GM19468 (cell line): ENCODE measurements around the gene SHC4.

ENCODE experiments used
- ATAC-seq: cut with Tn5 transposase; IDR thresholded peaks from one replicate; pipeline ENCODE4 v1.9.1; 2021; ENCODE audit warnings: mild to moderate bottlenecking, moderate library complexity, moderate number of reproducible peaks; ENCODE audit not compliant: unreplicated experiment; ENCODE audit errors: extremely low read depth

The SHC4 gene

GRCh38 chr15:48890375-48890972 lies 73.2 kb downstream of the SHC4 start:
- no peak for ATAC-seq

DNA sequence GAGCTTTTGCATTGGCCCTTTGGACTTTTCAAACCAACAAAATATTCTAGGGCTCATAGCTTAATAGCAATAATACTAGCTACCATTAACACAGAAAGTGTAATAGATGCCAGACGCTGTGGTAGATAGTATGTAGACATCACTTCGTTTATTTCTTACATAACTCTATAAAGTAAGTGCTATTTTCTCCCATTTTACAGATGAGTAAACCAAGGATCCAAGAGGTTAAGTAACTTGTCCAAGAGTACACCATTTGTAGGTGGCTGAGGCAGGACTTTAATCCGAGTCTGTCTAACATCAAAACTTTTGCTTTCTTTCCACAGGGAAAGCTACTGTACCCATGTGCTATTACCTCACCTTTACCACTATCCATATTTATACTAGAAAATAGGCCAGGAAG lies 73.8 kb downstream of the SHC4 start:
- ATAC-seq = no peak

- ATAC-seq = no peak
These were observed 74.9 kb downstream of the SHC4 start for GRCh38 chr15:48888836-48889235.

GRCh38 chr15:48888191-48888590 lies 75.5 kb downstream of the SHC4 start:
- no peak for ATAC-seq

- no peak for ATAC-seq
These were observed 76.6 kb downstream of the SHC4 start for GRCh38 chr15:48887144-48887543.

GRCh38 chr15:48883699-48884098 lies 80.0 kb downstream of the SHC4 start:
- ATAC-seq = no peak

GRCh38 chr15:48880070-48880634 lies 83.6 kb downstream of the SHC4 start:
- ATAC-seq = no peak

- peak; percentile 87 for ATAC-seq
These were observed 85.8 kb downstream of the SHC4 start, which contains the start of gene EID1 for GRCh38 chr15:48877630-48878595. Gene EID1, plus strand, starts transcription at chr15:48878134. Its CDS starts 43 bp downstream, at chr15:48878177.

DNA sequence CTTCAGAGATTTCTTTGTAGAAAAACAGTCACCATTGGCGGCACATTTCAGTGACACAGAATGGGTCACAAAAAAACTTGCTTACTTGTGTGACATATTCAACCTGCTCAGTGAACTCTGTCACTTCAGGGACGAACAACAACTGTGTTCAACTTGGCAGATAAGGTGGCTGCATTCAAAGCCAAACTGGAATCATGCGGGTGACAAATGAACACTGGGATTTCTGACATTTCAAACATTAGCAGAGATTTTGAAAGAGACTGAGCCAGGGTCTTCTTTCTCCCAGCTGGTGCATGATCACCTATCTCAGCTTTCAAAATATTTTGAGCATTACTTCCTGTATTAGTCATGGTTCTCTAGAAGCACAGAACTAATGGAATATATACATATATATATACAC lies 87.7 kb downstream of the SHC4 start:
- no peak for ATAC-seq

DNA sequence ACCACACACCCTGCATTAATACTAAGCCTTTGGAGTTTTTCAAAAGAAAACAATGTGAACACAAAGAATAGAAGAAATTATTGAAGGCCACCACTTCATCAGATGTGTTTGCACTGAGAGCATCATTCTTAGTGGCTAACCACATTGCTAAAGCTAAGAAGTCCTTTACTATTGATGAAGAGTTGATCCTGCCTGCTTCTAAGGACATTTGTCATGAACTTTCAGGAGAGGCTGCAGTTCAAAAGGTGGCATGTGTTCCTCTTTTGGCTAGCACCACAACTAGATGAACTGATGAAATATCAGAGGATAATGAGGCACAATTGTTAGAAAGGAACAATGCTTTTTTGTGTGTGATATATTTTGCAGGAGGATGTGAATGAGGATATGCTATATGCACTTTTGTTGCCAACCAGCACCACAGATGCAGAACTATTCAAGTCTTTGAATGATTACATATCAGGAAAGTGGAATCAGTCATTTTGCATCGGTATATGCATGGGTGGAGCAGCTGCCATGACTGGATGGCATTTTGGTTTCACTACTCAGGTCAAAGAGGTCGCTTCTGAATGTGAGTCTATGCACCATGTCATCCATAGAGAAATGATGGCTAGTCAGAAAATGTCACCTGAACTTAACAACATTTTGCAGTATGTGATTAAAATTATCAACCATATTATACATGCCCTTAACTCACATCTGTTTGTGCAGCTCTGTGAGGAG lies 88.3 kb downstream of the SHC4 start:
- ATAC-seq = no peak

GRCh38 chr15:48872632-48873031 lies 91.1 kb downstream of the SHC4 start:
- ATAC-seq = no peak

- no peak for ATAC-seq
These were observed 92.2 kb downstream of the SHC4 start for GRCh38 chr15:48871542-48871941.

DNA sequence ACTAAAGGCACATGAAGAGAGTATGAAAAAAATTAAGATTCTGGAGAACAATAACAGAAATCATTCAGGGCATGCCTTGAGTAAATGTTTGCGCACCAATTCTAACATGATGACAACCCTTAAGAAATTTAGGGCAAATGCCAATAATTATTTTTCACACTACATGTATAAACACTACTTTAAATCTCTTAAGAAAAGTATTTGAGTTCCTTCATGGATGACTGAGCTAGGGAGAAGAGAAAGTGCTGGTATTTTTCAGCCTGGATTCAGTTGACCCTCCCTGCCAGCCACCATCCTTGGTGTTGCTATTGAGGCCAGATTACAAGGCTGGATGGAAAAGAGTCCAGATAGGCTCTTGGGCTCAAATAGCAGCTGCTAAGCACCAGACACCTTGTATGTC lies 93.8 kb downstream of the SHC4 start:
- ATAC-seq = no peak

DNA sequence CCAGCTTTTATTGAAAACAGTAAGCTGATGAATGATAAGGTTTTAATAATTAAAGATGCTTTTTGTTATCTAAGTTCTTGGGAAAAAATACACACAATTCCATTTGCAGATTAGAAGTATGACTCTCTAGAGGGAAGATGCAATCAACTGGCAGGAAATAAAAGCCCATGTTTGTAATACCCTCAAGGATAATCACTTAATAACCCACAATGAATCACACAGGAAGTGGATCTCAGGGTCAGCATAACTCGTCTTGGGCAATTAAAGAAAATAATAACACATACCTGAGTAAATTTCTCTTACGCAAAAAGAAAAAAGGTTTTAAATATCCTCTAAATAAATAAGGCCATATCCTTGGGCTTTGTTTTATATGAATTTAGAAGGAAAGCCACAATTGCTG lies 95.2 kb downstream of the SHC4 start:
- ATAC-seq = no peak

GRCh38 chr15:48868023-48868422 lies 95.7 kb downstream of the SHC4 start:
- ATAC-seq = no peak

GRCh38 chr15:48866141-48866563 lies 97.6 kb downstream of the SHC4 start:
- ATAC-seq = no peak

- ATAC-seq = no peak
These were observed 98.2 kb downstream of the SHC4 start for GRCh38 chr15:48865370-48866079.

DNA sequence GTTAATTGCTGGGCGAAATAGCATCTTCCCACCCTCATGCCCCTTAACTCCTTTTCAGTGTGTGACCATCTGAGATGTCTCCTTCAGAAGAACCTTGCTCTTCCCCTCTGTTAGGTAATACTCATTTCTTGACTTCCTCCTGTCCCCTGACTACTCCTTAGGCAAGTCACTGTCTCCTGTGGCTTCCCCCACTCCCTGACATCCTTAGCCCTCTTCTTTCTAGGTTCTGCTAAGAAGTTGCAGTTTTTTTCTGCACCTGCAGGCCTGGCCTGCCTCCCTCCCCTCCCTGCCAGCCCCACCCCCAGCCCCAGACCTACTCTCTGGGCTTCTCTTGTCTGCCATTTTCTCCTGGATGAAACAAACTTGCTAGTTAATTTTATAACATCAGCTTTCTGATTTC lies 101.0 kb downstream of the SHC4 start:
- no peak for ATAC-seq

DNA sequence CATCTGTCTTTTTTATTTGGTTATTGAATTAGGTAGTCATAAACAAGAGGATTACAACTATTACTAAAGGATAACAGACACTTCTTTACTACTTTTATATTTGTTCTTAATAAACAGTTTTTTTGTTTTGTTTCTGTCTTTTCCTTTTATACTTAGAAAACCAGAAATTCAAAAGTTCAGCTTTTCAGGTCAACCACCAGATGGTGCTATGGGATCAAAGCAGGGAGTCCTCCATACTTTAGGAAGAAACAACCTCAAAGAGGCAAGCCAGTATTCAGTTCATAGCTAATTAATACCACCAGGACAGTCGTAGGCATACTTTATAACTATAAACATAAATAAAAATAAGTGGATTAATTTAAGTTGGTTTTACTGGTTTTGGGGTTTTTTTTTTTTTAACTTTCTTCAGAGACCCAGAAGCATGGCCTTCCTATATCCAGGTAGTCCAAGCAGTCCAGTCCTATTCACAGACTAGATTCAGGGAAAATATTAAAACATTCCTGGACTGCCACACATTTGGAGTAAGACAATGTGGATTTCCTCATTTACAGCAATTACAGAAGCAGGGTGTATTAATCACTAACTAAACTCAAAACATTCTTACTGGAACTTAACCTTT lies 101.8 kb downstream of the SHC4 start:
- no peak for ATAC-seq
